HEK293T (cell line): ENCODE results near the gene BPIFB2.

Experiments used
- ARNT ChIP-seq: fragments of 450-650 bp; IDR thresholded peaks from 2 replicates; pipeline ENCODE4 v1.6.1; 2017; ENCODE audit warnings: mild to moderate bottlenecking
- BHLHE40 ChIP-seq: fragments of 450-650 bp; IDR thresholded peaks from 2 replicates; pipeline ENCODE4 v1.6.1; 2016; ENCODE audit warnings: mild to moderate bottlenecking, moderate library complexity, borderline replicate concordance
- CTBP1 ChIP-seq: fragments of 450-650 bp; IDR thresholded peaks from 2 replicates; pipeline ENCODE4 v1.6.1; 2016; ENCODE audit warnings: borderline replicate concordance
- ELF4 ChIP-seq: fragments of 450-650 bp; IDR thresholded peaks from 2 replicates; pipeline ENCODE4 v1.6.1; 2017; ENCODE audit warnings: antibody characterized with exemption
- FOXK2 ChIP-seq: fragments of 450-650 bp; IDR thresholded peaks from 2 replicates; pipeline ENCODE4 v1.6.1; 2016; ENCODE audit warnings: mild to moderate bottlenecking
- NFRKB ChIP-seq: fragments of 450-650 bp; IDR thresholded peaks from 2 replicates; pipeline ENCODE4 v1.6.1; 2016; ENCODE audit warnings: mild to moderate bottlenecking, moderate library complexity
- SP1 ChIP-seq: fragments of 450-650 bp; IDR thresholded peaks from 2 replicates; pipeline ENCODE4 v1.6.1; 2017
- SUZ12 ChIP-seq: fragments of 450-650 bp; IDR thresholded peaks from 2 replicates; pipeline ENCODE4 v1.6.1; 2016; ENCODE audit warnings: mild to moderate bottlenecking
- TARDBP ChIP-seq: fragments of 450-650 bp; IDR thresholded peaks from 2 replicates; pipeline ENCODE4 v1.6.1; 2016
- ZNF384 ChIP-seq: fragments of 450-650 bp; IDR thresholded peaks from 2 replicates; pipeline ENCODE4 v1.6.1; 2016

- TF ChIP-seq ARNT (no peak), ZNF384 (no peak), ELF4 (no peak), SP1 (no peak), NFRKB (no peak), TARDBP (no peak), BHLHE40 (no peak), FOXK2 (no peak), CTBP1 (no peak), SUZ12 (no peak)
These were observed 60.3 kb downstream of the BPIFB2 start for GRCh38 chr20:33067806-33068205.
